GM21423 (cell line): ENCODE results near the gene RNF146.
"Not testable (repeated sequence)": the region's sequence is repeated elsewhere in the genome, so short reads cannot be mapped to it uniquely, and the experiment has no call there.

Source experiments
- ATAC-seq: cut with Tn5 transposase; IDR thresholded peaks from one replicate; pipeline ENCODE4 v1.9.1; 2021; ENCODE audit warnings: mild to moderate bottlenecking, moderate library complexity; ENCODE audit not compliant: unreplicated experiment

Gene RNF146

DNA sequence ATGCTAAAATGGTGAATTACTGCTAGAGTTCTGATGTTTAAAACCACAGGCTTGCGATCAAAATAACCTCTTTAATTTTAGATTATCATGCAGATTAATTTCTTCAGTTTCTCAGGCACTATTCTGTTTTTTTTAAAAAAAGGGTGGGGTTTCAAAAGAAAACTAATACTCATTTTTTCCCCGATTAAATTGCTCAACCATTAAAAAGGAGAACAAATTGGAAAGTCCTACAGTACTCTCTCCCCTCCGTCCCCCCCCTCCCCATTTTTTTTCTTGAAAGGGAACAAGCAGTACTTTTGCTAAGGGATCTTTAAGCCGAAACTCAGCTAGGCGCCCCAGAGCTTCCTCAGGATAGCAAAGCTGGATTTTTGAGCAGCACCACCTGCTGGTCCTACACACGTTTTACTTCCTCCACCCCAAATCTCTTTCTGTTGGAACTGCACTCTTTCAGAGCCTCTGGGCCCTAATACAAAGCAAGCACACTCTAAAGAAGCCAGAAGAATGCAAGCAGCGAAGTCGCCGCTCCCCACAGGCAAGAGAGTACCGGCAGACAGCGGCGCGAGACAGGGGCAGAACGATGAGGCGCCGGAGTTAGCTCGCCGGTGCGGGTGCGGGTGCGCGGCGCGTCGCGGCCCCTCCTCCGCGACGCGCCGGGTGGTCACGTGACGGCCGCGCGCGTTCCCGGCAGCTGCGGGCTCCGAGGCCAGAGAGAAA lies at the start of gene RNF146:
TSS of gene RNF146 (plus strand) at position 687 of the 714 bp plus-strand sequence. CDS start 13,475 bp downstream, outside the sequence.
- peak; percentile 78 for ATAC-seq

- ATAC-seq: no peak
Measured at GRCh38 chr6:127219869-127220268, 46.8 kb upstream of the RNF146 start.

DNA sequence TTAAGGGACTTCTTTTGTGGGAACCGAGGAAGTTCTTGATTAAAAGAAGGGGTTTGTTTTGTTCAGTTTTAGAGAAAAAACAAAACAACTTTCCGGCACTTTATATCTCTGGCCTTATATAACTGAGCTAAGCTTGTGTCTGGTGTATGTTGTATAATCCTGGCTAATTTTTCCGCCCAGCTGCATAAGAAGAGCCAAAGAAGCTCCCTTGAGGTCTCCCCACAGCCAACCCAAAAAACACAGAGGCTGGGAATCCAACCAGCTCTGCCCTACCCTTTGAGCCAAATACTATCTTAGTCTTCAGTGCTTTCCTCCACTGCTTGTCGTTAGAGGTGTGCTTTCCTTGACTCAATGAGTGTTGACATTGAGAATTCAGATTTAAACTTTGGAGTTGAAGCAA lies 45.5 kb upstream of the RNF146 start:
- no peak for ATAC-seq

GRCh38 chr6:127222418-127222817 lies 44.2 kb upstream of the RNF146 start:
- no peak for ATAC-seq

- ATAC-seq: no peak
Measured at GRCh38 chr6:127225497-127225896, 41.2 kb upstream of the RNF146 start.

DNA sequence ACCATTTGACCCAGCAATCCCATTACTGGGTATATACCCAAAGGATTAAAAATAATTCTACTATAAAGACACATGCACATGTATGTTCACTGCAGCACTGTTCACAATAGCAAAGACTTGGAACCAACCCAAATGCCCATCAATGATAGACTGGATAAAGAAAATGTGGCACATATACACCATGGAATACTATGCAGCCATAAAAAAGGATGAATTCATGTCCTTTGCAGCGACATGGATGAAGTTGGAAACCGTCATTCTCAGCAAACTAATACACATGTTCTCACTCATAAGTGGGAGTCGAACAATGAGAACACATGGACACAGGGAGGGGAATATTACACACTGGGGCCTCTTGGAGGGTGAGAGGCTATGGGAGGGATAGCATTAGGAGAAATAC lies 32.8 kb upstream of the RNF146 start:
- ATAC-seq: not testable (repeated sequence)

- ATAC-seq: no peak
Measured at GRCh38 chr6:127243501-127243900, 23.2 kb upstream of the RNF146 start.

GRCh38 chr6:127247114-127248096 lies 19.3 kb upstream of the RNF146 start:
- ATAC-seq: no peak

DNA sequence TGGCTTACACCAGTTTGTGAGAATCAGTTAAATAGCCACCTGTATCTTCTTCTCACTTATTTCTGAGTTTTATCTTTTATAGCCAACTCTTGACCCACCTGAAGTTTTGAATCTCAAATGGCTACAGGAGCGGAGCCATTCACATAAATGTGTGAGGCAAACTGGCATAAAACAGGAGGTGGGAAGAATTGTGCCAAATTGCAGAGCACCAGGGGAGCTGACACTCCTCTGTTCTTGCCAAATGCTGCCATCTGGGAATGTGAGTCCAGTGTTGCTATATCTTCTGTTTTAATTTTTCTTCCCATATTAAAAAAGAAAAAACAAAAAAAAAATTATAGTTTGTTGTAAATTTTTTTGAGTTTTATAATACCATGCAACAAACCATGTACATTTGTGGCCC lies 17.0 kb upstream of the RNF146 start:
- ATAC-seq: no peak

DNA sequence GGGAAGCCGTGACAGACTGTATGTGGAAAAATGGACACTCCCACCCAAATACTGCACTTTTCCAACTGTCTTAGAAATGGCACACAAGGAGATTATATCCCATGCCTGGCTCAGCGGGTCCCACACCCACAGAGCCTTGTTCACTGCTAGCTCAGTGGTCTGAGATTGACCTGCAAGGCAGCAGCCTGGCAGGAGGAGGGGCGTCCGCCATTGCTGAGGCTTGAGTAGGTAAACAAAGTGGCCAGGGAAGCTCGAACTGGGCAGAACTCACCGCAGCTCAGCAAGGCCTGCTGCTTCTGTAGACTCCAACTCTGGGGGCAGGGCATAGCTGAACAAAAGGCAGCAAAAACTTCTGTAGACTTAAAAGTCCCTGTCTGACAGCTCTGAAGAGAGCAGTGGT lies 11.4 kb upstream of the RNF146 start:
- no peak for ATAC-seq

- no peak for ATAC-seq
Measured at GRCh38 chr6:127262896-127263295, 3.8 kb upstream of the RNF146 start.

GRCh38 chr6:127263481-127263880 lies 3.2 kb upstream of the RNF146 start:
- ATAC-seq: no peak

- peak; percentile 74 for ATAC-seq
Measured at GRCh38 chr6:127266892-127267645, 405 bp downstream of the RNF146 start.

GRCh38 chr6:127267646-127268625 lies 1.3 kb downstream of the RNF146 start:
- peak; percentile 1 for ATAC-seq

GRCh38 chr6:127272576-127272975 lies 5.9 kb downstream of the RNF146 start:
- no peak for ATAC-seq

- ATAC-seq: no peak
Measured at GRCh38 chr6:127273499-127273898, 6.8 kb downstream of the RNF146 start.

- ATAC-seq: no peak
Measured at GRCh38 chr6:127276331-127276730, 9.7 kb downstream of the RNF146 start.

- no peak for ATAC-seq
Measured at GRCh38 chr6:127277878-127278843, 11.5 kb downstream of the RNF146 start.

DNA sequence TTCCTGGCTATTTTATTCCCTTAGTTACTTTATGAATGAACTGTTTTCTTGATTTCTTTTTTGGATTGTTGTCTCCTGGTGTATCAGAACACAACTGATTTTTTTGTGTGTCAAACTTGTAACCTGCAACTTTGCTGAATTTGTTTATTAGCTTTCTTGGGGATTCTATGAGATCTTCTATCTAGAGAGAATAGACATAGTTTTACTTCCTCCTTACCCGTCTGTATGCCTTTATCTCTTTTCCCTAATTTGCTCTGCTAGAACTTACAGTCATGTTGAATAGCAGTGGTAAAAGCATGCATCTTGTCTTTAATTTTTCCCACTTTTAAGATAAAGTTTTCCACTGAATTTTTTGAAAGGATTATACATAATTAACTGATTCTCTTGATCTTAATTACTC lies 13.2 kb downstream of the RNF146 start:
- no peak for ATAC-seq
